Progenitor cell of endocrine pancreas (in vitro differentiated cells): Measurements from ENCODE around the gene OR4B1. TPM values are rescaled to one million over a fixed set of nuclear protein-coding genes. Genes with fewer than 3 reads are reported as not detected.
"Not testable (repeated sequence)": the region's sequence is repeated elsewhere in the genome, so short reads cannot be mapped to it uniquely, and the experiment has no call there.

Source experiments
- DNase-seq: peaks from one replicate; pipeline ENCODE4 v3.0.0; 2021; ENCODE audit warnings: low spot score; ENCODE audit not compliant: unreplicated experiment
- H3K27ac Mint-ChIP-seq: 2 replicates; pipeline ENCODE4 v1.8.0; 2021; ENCODE audit warnings: mild to moderate bottlenecking, moderate library complexity, mixed read lengths
- H3K27me3 Mint-ChIP-seq: 2 replicates; pipeline ENCODE4 v1.8.0; 2021; ENCODE audit warnings: mixed read lengths
- H3K36me3 Mint-ChIP-seq: 2 replicates; pipeline ENCODE4 v1.8.0; 2022; ENCODE audit warnings: mixed read lengths; ENCODE audit not compliant: insufficient read depth
- H3K4me1 Mint-ChIP-seq: 2 replicates; pipeline ENCODE4 v1.8.0; 2021; ENCODE audit warnings: low read depth, mixed read lengths
- H3K4me3 Mint-ChIP-seq: 2 replicates; pipeline ENCODE4 v1.8.0; 2021; ENCODE audit warnings: low read depth, mild to moderate bottlenecking, moderate library complexity, mixed read lengths
- H3K9me3 Mint-ChIP-seq: 2 replicates; pipeline ENCODE4 v1.8.0; 2021; ENCODE audit warnings: low read depth, mixed read lengths
- CTCF ChIP-seq: fragments of 200-600 bp; sonication (generic); IDR thresholded peaks from one replicate; pipeline ENCODE4 v1.5.0; 2021; ENCODE audit warnings: antibody characterized with exemption, mild to moderate bottlenecking; ENCODE audit not compliant: unreplicated experiment
- total RNA-seq: library from RNA; stranded (reverse); gene quantifications from 2 replicates; pipeline ENCODE4 v1.2.1, GENCODE V29; 2021

OR4B1 gene
- total RNA-seq, 1 donor from 2014 or later = not detected

DNA sequence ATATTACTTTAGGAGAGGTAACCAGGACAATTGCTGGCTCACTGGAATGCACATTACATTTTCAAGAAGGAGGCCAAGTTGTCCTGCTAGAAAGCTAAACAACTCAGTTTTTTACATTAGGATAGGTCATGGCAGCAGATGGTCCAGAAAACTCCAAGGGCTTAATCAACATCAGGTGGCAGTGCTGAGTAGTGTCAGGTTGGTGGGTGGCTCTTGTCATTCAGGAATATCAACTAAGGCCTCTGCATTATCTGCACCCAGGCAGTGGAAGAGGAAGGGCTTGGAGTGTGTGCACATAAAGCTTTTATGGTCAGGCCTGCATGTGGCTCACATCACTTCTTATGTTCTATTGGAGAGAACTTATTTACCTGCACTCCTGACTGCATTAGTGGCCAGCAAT, 32.2 kb upstream of the OR4B1 start:
- no peak for DNase-seq
- Mint-ChIP-seq H3K4me1 (no peaks in the 10 kb centered on the region), H3K27ac (no peak overlapping the region), H3K4me3 (no peak overlapping the region), H3K36me3 (no peaks in the 10 kb centered on the region), H3K27me3 (no peaks in the 10 kb centered on the region), H3K9me3 (peaks cover 9% of the 10 kb centered on the region)
- no peak for TF ChIP-seq CTCF

DNA sequence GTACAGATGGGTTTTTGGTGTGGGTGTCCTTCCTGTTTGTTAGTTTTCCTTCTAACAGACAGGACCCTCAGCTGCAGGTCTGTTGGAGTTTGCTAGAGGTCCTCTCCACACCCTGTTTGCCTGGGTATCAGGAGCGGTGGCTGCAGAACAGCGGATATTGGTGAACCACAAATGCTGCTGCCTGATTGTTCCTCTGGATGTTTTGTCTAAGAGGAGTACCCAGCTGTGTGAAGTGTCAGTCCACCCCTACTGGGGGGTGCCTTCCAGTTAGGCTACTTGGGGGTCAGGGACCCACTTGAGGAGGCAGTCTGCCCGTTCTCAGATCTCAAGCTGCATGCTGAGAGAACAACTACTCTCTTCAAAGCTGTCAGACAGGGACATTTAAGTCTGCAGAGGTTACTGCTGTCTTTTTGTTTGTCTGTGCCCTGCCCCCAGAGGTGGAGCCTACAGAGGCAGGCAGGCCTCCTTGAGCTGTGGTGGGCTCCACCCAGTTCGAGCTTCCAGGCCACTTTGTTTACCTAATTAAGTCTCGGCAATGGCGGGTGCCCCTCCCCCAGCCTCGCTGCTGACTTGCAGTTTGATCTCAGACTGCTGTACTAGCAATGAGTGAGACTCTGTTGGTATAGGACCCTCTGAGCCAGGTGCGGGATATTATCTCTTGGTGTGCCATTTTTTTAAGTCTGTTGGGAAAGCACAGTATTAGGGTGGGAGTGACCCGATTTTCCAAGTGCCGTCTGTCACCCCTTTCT, 25.5 kb upstream of the OR4B1 start:
- not testable (repeated sequence) for H3K4me3 Mint-ChIP-seq, H3K27me3 Mint-ChIP-seq, DNase-seq, H3K4me1 Mint-ChIP-seq, H3K27ac Mint-ChIP-seq, H3K36me3 Mint-ChIP-seq
- H3K9me3 Mint-ChIP-seq = peaks cover 29% of the 10 kb centered on the region

GRCh38 chr11:48193876-48194275, 22.7 kb upstream of the OR4B1 start:
- TF ChIP-seq CTCF = no peak
- Mint-ChIP-seq H3K27me3 (no peaks in the 10 kb centered on the region), H3K36me3 (no peaks in the 10 kb centered on the region), H3K27ac (no peak overlapping the region), H3K4me3 (no peak overlapping the region), H3K4me1 (peaks cover 3% of the 10 kb centered on the region), H3K9me3 (peaks cover 40% of the 10 kb centered on the region)
- no peak for DNase-seq

GRCh38 chr11:48207881-48208280, 8.7 kb upstream of the OR4B1 start:
- H3K4me3 Mint-ChIP-seq = no peak overlapping the region
- H3K36me3 Mint-ChIP-seq = no peaks in the 10 kb centered on the region
- H3K4me1 Mint-ChIP-seq = no peaks in the 10 kb centered on the region
- no peak overlapping the region for H3K27ac Mint-ChIP-seq
- DNase-seq = no peak
- no peaks in the 10 kb centered on the region for H3K27me3 Mint-ChIP-seq
- peaks cover 14% of the 10 kb centered on the region for H3K9me3 Mint-ChIP-seq
- no peak for TF ChIP-seq CTCF

DNA sequence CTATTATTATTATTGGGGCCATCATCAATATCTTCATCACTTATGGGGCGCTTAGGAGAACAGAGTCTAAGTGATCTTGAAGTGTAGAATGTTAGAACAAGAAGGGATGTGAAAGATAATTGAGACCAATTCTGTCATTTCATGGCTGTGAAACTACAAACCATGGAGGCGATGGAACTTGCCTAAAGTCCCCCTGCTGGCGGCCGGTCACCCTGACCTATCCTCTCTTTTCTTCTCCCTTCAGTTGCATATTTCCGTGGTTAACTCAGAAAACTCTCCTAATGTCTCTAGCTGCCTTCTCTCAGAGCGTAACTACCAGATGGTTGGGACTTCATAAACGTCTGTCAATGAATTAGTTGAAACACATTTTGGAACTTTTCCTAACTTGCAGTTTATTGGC, 6.6 kb upstream of the OR4B1 start:
- no peaks in the 10 kb centered on the region for H3K36me3 Mint-ChIP-seq
- DNase-seq = no peak
- no peaks in the 10 kb centered on the region for H3K27me3 Mint-ChIP-seq
- H3K9me3 Mint-ChIP-seq = peaks cover 13% of the 10 kb centered on the region
- TF ChIP-seq CTCF = no peak
- H3K27ac Mint-ChIP-seq = no peak overlapping the region
- no peaks in the 10 kb centered on the region for H3K4me1 Mint-ChIP-seq
- no peak overlapping the region for H3K4me3 Mint-ChIP-seq

DNA sequence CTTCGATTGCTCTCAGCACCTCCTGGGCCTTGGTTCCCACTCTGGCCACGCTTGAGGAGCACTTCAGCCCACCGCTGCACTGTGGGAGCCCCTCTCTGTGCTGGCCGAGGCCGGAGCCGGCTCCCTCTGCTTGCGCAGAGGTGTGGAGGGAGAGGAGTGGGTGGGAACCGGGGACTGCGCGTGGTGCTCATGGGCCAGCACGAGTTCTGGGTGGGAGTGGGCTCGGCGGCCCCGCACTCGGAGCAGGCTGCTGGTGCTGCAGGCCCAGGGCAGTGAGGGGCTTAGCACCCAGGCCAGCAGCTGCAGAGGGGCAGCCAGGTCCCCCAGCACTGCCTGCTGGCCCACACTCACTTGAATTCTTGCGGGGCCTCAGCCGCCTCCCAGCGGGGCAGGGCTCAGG, 12.2 kb downstream of the OR4B1 start:
- Mint-ChIP-seq H3K36me3 (peaks cover 2% of the 10 kb centered on the region), H3K4me3 (no peak overlapping the region), H3K9me3 (peaks cover 32% of the 10 kb centered on the region), H3K27ac (no peak overlapping the region), H3K4me1 (no peaks in the 10 kb centered on the region), H3K27me3 (no peaks in the 10 kb centered on the region)
- no peak for DNase-seq
- no peak for TF ChIP-seq CTCF

DNA sequence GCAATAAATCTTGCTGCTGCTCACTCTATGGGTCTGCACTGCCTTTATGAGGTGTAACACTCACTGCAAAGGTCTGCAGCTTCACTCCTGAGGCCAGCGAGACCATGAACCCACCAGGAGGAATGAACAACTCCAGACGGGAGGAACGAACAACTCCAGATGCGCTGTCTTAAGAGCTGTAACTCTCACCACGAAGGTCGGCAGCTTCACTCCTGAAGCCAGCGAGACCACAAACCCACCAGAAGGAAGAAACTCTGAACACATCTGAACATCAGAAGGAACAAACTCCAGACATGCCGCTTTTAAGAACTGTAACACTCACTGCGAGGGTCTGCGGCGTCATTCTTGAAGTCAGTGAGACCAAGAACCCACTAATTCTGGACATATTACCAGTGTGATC, 13.4 kb downstream of the OR4B1 start:
- H3K27me3 Mint-ChIP-seq, H3K27ac Mint-ChIP-seq, H3K4me1 Mint-ChIP-seq, DNase-seq, H3K4me3 Mint-ChIP-seq, H3K36me3 Mint-ChIP-seq: not testable (repeated sequence)
- H3K9me3 Mint-ChIP-seq = peaks cover 36% of the 10 kb centered on the region
